Body of pancreas (tissue), 4 donors: Measurements from ENCODE around the gene SHANK3. TPM values are rescaled to one million over a fixed set of nuclear protein-coding genes. Genes with fewer than 3 reads are reported as not detected.

Experiments
- ATAC-seq: fragments of 150-250 bp; one replicate; pipeline ENCODE4 v1.9.1; 2016
- DNase-seq, 4 donors: peaks; one replicate each; pipeline ENCODE4 v3.0.0-alpha.2; 2019
- H3K27ac ChIP-seq, 4 donors: fragments of 200-600 bp; sonication (generic); 1 replicate in 3 of 4; 2 replicates in 1 of 4; pipeline versions ENCODE4 v1.5.1 to v1.6.1; 2016 to 2019; ENCODE audit warnings: mild to moderate bottlenecking in 1 of 4, mixed read lengths in 1 of 4, moderate library complexity in 1 of 4
- H3K27me3 ChIP-seq, 2 donors: fragments of 200-600 bp; sonication (generic); one replicate each; pipeline ENCODE4 v1.6.0; 2016; ENCODE audit warnings: mild to moderate bottlenecking in 1 of 2
- H3K36me3 ChIP-seq, 2 donors: fragments of 200-600 bp; sonication (generic); replicated peaks in 1 of 2; 2 replicates each; pipeline ENCODE4 v1.5.1; 2016; ENCODE audit warnings: low read depth in 2 of 2; ENCODE audit not compliant: insufficient read depth in 1 of 2
- H3K4me1 ChIP-seq: fragments of 200-600 bp; sonication (generic); one replicate; pipeline ENCODE4 v1.6.0; 2016
- H3K4me3 ChIP-seq, 2 donors: fragments of 200-600 bp; sonication (generic); 1 replicate in 1 of 2; 2 replicates in 1 of 2; pipeline ENCODE4 v1.5.1; 2016 to 2019
- H3K9me3 ChIP-seq, 3 donors: fragments of 200-600 bp; sonication (generic); 1 replicate in 2 of 3; 2 replicates in 1 of 3; pipeline ENCODE4 v1.5.1; 2016
- POLR2A ChIP-seq, 3 donors: fragments of 450-650 bp; IDR thresholded peaks; one replicate each; pipeline ENCODE4 v1.6.1; 2016; ENCODE audit warnings: antibody characterized with exemption in 3 of 3, mild to moderate bottlenecking in 2 of 3
- WGBS, 2 donors: methylation state at CpG; one replicate each; pipeline ENCODE4 v1.1.5; 2017; 5-methylcytosine and 5-hydroxymethylcytosine counted together
- intact Hi-C: fragments of 100-400 bp; cut with DNase I; formaldehyde crosslinking; loops from one replicate; pipeline ENCODE4 v1.15.1; 2023
- total RNA-seq, 2 donors: library from RNA; depleted of rRNA; stranded (reverse); fragments of >200 nt; gene quantifications; one replicate each; pipeline ENCODE4 v1.1.0, GENCODE V29; 2016
- TF ChIP-seq, protein P1 (sequence below), 7 experiments: fragments of 450-650 bp in 4 of 7; fragments of 200-600 bp in 3 of 7; sonication (generic) in 3 of 7; IDR thresholded peaks; one replicate each; pipeline ENCODE4 v1.5.1; 2016 to 2019; ENCODE audit warnings: antibody characterized with exemption in 7 of 7

The SHANK3 gene
- total RNA-seq, 2 donors from 2014 or later, result 6.0 to 15.5 TPM

DNA sequence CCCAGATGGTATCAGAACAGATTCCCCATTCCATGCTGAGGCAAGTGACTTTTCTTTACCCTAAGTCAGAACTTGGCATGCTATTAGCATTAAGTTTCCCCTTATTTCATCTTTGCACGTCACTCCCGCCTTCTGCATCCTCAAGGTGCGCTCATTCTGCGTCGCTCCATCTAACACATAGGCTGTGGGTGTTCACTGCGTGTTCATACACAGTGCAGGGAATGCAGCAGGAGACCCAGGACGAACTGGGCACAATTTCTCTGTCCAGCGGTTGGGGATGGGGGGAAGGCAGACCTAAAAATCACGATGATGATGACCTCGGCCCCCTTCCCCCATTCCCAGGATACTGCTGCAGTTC lies 45.7 kb downstream of the SHANK3 start:
- Histone ChIP-seq H3K4me3 (no peak overlapping the region), H3K9me3 (no peaks in the 10 kb centered on the region), H3K36me3 (no peaks in the 10 kb centered on the region), H3K4me1 (peaks cover 17% of the 10 kb centered on the region), H3K27me3 (no peaks in the 10 kb centered on the region), H3K27ac (no peak overlapping the region)
- 82 to 84% methylated on average over 10 of the region's 10 CpGs for WGBS, 2 donors
- intact Hi-C loops, result no loop called here
- ATAC-seq, result no peak
- TF ChIP-seq, protein P1, sequence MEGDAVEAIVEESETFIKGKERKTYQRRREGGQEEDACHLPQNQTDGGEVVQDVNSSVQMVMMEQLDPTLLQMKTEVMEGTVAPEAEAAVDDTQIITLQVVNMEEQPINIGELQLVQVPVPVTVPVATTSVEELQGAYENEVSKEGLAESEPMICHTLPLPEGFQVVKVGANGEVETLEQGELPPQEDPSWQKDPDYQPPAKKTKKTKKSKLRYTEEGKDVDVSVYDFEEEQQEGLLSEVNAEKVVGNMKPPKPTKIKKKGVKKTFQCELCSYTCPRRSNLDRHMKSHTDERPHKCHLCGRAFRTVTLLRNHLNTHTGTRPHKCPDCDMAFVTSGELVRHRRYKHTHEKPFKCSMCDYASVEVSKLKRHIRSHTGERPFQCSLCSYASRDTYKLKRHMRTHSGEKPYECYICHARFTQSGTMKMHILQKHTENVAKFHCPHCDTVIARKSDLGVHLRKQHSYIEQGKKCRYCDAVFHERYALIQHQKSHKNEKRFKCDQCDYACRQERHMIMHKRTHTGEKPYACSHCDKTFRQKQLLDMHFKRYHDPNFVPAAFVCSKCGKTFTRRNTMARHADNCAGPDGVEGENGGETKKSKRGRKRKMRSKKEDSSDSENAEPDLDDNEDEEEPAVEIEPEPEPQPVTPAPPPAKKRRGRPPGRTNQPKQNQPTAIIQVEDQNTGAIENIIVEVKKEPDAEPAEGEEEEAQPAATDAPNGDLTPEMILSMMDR (IDR thresholded peaks at IDR 0.05), result no peak
- no peak for DNase-seq

DNA sequence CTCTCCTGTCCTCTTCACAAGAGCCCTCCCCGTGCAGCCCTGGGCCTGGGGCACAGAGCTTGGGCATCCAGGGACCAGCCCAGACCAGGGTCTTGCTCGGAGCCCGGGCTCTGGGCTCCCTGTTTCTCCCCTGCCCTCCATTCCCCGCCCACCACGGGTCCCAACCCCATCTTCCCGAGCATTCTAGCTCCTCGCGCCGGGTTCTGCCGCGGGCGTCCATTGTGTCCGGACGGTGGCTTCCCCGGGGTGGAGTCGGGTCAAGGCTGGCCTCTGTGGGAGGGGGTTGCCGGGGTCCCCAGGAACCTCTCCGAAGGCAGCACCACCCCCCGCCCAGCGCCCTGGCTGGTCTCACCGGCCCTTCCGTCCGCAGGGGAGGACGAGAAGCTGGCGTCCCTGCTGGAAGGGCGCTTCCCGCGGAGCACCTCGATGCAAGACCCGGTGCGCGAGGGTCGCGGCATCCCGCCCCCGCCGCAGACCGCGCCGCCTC lies 47.2 kb downstream of the SHANK3 start:
- H3K27ac ChIP-seq, result no peak overlapping the region
- WGBS, 2 donors, result 23 to 44% methylated on average over 12 to 35 of the region's 40 CpGs
- ATAC-seq, result no peak
- H3K4me1 ChIP-seq, result peaks cover 11% of the 10 kb centered on the region
- TF ChIP-seq POLR2A (IDR thresholded peaks at IDR 0.05), result no peak
- TF ChIP-seq, protein P1 (IDR thresholded peaks at IDR 0.05), result no peak
- no peaks in the 10 kb centered on the region for H3K9me3 ChIP-seq
- no peak for DNase-seq
- no peaks in the 10 kb centered on the region for H3K36me3 ChIP-seq
- no peaks in the 10 kb centered on the region for H3K27me3 ChIP-seq
- no peak overlapping the region for H3K4me3 ChIP-seq
- intact Hi-C loops, result no loop called here

DNA sequence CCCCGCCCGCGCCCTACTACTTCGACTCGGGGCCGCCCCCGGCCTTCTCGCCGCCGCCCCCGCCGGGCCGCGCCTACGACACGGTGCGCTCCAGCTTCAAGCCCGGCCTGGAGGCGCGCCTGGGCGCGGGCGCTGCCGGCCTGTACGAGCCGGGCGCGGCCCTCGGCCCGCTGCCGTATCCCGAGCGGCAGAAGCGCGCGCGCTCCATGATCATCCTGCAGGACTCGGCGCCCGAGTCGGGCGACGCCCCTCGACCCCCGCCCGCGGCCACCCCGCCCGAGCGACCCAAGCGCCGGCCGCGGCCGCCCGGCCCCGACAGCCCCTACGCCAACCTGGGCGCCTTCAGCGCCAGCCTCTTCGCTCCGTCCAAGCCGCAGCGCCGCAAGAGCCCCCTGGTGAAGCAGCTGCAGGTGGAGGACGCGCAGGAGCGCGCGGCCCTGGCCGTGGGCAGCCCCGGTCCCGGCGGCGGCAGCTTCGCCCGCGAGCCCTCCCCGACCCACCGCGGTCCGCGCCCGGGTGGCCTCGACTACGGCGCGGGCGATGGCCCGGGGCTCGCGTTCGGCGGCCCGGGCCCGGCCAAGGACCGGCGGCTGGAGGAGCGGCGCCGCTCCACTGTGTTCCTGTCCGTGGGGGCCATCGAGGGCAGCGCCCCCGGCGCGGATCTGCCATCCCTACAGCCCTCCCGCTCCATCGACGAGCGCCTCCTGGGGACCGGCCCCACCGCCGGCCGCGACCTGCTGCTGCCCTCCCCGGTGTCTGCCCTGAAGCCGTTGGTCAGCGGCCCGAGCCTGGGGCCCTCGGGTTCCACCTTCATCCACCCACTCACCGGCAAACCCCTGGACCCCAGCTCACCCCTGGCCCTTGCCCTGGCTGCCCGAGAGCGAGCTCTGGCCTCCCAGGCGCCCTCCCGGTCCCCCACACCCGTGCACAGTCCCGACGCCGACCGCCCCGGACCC lies 48.0 kb downstream of the SHANK3 start:
- Histone ChIP-seq H3K36me3 (no peaks in the 10 kb centered on the region), H3K4me1 (peaks cover 11% of the 10 kb centered on the region), H3K27me3 (no peaks in the 10 kb centered on the region), H3K27ac (no peak overlapping the region), H3K9me3 (no peaks in the 10 kb centered on the region), H3K4me3 (no peak overlapping the region)
- DNase-seq (no peak), ATAC-seq (no peak)
- no peak for TF ChIP-seq POLR2A (IDR thresholded peaks at IDR 0.05)
- TF ChIP-seq, protein P1 (IDR thresholded peaks at IDR 0.05), result no peak
- 22% methylated on average over 105 of the region's 132 CpGs; no CpG with 5 or more reads in 1 of the 2 donors for WGBS, 2 donors
- intact Hi-C loops, result no loop called here

DNA sequence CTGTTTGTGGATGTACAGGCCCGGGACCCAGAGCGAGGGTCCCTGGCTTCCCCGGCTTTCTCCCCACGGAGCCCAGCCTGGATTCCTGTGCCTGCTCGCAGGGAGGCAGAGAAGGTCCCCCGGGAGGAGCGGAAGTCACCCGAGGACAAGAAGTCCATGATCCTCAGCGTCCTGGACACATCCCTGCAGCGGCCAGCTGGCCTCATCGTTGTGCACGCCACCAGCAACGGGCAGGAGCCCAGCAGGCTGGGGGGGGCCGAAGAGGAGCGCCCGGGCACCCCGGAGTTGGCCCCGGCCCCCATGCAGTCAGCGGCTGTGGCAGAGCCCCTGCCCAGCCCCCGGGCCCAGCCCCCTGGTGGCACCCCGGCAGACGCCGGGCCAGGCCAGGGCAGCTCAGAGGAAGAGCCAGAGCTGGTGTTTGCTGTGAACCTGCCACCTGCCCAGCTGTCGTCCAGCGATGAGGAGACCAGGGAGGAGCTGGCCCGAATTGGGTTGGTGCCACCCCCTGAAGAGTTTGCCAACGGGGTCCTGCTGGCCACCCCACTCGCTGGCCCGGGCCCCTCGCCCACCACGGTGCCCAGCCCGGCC lies 48.7 kb downstream of the SHANK3 start:
- no peak for DNase-seq

More for the DNA sequence above, 48.7 kb downstream of the SHANK3 start:
- intact Hi-C loops, result no loop called here
- peaks cover 11% of the 10 kb centered on the region for H3K4me1 ChIP-seq
- TF ChIP-seq, protein P1 (IDR thresholded peaks at IDR 0.05), result no peak
- TF ChIP-seq POLR2A (IDR thresholded peaks at IDR 0.05), result no peak
- ATAC-seq, result no peak
- H3K4me3 ChIP-seq, result no peak overlapping the region
- H3K36me3 ChIP-seq, result no peaks in the 10 kb centered on the region
- no peaks in the 10 kb centered on the region for H3K9me3 ChIP-seq
- H3K27me3 ChIP-seq, result no peaks in the 10 kb centered on the region
- WGBS, 2 donors, result 77 to 88% methylated on average over 7 to 31 of the region's 32 CpGs
- H3K27ac ChIP-seq, result no peak overlapping the region
